Stimulated activated CD8-positive, alpha-beta memory T cell treated with anti-CD3 and anti-CD28 coated beads, Interleukin-4, amount 100 ng/mL, for 1 hour (primary cell): ENCODE measurements around the gene ATG4B.

Experiments used
- DNase-seq, 2 donors: peaks; one replicate each; pipeline ENCODE4 v3.0.0-alpha.2; 2020; ENCODE audit warnings: low read depth in 2 of 2, low spot score in 1 of 2

ATG4B gene

DNA sequence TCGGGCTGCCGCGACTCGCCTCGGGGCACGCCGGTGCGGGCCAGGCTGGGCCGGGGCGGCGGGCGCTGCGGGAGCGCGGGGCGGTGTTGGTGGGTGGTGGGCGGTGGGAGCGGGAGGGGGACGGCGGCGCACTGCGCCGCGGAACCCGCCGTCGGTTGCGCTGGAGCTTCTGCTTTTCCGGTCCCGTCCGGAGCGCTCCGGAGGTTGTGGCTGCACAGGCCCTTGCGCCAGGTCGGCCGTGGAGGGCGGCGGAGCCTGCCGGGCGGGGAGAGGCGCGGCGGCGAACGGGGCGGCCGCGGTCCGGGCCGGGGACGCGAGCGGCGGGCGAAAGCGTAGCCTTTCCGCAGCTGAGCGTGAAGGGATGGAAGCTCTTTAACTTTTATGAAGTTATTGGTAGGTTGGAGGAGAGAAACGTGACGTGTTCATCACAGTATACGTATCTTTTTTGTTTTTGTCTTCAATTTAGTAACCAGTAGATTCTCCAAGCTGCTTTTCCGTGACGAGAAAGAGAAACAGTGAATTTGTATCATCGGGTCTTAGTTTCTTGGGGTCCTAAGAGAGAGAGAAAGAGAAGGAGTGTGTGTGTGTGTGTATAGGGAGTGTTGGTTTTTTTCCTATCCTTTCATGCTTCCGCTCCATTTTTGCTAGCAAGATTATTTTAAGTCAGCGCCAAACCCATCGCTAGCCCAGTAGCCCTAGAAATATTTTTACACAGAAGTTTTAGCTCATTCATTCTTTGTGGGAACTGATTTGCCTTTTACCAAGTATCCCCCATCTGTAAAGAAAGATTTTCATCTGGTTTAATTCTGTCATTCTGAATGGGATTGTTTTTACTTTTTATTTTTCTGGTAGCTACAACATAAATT is 535 bp downstream of the ATG4B start:
- DNase-seq: no peak

DNA sequence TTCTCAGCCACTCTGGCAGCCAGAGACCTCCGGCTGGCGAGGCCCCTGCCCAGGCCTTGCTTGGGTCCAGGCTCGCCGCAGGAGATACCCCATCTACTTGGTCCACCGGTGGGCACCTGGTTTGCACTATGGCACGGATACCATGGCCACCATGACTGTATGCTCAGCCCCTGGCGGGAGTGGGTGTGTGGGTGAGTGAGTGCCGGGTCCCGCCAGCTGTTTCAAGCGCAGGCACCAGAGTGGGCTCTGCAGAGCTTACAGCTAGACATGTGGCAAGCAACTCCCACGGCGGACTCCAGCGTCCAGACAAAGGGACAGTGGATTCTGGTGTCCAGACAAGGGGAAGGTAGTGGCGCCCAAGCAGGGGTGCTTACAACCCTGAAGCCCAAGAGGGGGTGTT is 1.4 kb downstream of the ATG4B start:
- DNase-seq: no peak

GRCh38 chr2:241639385-241639784 is 1.9 kb downstream of the ATG4B start:
- DNase-seq: no peak

GRCh38 chr2:241640165-241640795 is 2.8 kb downstream of the ATG4B start:
- no peak for DNase-seq

GRCh38 chr2:241641631-241642030 is 4.1 kb downstream of the ATG4B start:
- no peak for DNase-seq

DNA sequence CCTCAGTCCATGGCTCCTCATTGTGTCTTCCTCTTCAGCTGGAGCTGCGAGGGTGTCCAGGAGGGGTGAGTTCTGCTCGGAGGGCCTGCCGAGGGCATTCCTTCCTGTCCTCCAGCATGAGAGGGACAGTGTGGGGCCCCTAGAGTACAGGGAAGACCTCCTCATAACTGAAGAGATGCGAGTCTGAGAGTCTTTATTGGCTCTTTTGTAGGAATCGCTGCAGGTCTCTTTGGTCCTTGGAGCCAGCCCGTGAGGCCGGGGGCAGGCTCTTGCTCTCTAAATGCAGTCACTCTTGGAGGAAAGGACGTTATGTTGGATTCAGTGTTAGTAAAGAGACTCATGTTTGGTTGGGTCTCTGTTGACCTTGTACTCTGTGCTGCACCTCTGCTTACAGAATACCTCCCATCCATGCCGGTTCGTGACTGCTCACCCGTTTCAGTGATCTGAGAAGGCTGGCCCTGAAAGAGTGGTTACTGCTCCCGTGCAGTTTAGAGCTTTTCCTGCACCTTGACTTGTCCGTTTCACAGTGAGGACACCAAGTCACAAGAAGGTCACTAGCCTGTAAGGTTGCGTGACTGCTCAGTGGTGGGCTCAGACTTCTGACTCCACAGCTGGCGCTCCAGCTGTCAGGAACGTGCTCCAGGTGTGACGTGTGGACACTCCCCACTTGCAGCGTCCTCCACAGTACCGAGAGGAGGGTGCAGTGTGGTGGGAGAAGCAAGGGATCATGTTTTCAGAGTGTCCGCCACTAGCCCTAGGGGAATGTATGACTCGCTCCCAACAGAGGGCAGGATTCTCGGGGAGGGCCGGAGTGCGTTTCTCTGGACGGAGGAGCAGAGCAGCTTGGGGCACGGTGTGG is 7.8 kb downstream of the ATG4B start:
- no peak for DNase-seq

DNA sequence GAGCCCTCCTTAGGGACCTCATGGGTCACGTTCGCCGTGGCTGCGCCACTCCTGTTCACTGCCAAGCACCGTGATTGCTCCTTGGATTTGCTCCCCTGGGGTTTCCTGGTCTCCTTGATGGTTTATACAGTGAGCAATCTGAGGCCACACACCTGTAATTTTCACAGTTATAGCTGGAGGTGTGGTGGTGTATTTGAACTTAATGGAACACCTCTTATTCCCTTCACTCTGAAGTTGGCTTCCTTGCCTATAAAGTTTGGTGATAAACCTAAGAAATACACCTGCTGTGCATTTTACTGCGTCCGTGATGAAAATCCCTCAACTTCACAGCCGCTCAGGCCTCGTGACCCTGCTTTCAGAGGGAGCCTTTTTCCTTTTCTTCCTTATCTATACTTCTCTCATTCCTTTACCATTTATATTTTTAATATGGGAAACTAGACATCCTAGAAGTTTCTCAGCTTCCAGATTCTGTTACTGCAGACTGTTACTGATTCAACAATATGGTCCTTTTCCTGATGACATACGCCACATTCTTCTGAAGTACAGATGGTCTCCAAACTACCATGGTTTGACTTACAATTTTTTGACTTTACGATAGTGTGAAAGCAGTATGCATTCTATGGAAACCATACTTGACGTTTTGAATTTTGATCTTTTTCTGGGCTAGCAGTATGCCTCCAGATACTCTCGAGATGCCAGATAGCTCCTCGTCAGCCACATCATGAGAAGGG is 8.6 kb downstream of the ATG4B start:
- no peak for DNase-seq

GRCh38 chr2:241648453-241648852 is 11.0 kb downstream of the ATG4B start:
- DNase-seq: no peak

DNA sequence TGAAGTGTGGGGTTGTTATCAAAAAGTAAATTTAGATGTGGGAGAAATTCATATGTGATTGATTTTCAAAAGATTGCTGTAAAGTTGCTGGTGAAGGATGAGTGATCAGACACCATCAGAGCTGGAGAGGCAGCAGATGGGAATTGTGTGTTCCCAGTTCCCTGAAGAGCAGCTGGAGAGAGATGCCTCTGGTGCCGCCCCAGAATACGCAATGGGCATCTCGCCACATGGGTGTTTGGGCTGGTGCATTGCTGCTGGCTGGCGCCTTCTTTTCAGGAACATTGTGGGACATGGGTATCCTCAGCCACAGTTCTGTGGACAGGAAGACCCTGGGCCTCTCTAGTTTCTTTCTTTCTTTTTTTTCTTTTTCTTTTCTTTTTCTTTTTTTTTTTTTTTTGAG is 11.9 kb downstream of the ATG4B start:
- DNase-seq: no peak

- no peak for DNase-seq
These were observed 12.4 kb downstream of the ATG4B start for GRCh38 chr2:241649927-241650326.

GRCh38 chr2:241652142-241652541 is 14.6 kb downstream of the ATG4B start:
- no peak for DNase-seq

GRCh38 chr2:241652722-241653121 is 15.2 kb downstream of the ATG4B start:
- no peak for DNase-seq

DNA sequence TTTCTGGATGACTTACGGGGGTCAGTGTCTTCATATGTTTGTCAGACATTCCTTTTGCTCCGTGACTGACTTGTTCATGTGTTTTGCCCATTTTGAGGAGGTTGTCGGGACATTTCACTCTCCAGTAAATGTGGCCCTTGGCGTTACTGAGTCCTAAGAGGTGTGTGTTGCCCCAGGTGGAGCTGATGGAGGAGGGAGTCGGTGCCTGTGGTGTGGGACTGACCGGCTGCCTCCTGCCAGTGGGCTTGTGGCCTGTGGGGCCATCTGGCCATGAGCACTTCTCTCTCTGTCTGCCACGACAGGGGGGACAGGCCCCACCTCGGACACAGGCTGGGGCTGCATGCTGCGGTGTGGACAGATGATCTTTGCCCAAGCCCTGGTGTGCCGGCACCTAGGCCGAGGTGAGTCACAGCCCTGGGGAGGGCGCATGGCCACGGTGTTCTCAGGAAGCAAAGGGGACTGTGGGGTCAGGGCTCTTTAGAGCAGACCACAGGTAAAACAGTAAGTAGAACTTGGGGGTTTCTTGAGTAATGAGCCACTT is 15.8 kb downstream of the ATG4B start:
- DNase-seq: no peak

DNA sequence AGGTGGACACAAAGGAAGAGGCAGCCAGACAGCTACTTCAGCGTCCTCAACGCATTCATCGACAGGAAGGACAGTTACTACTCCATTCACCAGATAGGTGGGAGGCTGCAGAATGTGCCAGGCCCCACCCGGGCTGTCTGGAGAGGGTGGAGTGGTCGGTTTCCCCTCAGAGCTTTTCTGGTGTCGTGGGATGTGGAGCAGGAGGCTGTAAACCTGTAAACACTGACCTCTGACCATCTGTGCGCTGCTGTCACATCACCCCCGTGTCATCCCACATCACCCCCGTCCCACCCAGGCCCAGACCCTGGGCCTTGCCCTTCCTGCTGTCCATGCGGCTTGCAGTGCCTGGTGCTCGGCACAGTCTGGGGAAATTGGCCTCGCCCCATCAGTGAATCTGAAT is 17.1 kb downstream of the ATG4B start:
- DNase-seq: no peak

DNA sequence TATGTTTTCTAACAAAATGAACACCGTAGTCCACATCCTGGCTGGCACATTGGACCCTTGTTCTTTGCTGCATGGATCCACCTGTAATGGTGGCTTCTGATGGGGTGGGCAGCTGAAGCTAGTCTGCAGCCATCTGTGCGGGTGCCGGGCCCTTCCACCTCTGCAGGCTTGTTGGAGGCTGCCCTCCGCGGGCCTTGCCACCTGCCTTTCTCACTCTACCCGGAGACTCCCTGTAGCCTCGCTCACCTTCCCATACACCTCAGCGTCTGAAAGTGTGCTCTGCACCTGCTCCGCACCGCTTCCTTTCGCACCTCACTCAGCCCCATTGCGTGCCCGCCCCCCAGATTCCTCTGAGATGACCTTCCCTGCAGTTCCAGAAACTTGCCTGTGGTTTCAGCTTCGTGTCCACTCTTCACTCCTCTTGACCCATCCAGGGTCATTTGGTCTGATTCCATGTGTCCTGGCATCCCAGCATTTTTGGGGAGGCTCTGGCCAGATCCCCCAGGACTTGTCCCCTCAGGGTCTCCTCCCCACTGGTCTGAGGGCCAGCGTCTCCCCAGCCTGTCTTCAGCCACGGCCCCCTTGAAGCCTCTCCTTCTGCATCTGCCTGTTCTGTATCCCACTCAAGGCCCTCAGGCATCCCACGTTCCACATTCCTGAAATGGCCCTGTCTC is 18.2 kb downstream of the ATG4B start:
- no peak for DNase-seq

DNA sequence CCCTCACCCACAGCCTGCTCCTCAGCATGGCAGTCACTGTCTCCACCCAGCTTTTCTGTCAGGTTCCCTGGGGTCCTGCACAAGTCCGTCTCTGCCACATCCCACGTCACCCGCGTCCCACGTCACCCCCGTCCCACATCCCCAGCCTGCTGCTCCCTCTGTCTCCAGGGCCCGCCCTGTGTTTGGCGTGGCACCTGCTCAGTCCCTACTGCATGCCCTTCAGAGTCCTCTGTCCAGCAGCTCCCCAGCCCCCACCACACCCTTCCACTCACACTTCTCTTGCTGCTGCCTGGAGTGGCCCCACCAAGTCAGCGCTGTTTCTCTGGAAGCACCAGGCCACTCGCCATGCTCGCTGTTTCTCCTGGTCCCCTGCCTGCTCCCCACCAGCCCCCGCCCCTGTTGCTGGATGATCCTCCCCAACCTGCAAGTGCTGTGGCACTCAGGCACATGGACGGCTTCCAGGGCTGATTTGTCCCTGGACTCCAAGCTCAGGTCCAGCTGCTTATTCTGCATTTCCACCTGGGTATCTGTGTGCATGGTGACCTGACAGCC is 18.8 kb downstream of the ATG4B start:
- no peak for DNase-seq

DNA sequence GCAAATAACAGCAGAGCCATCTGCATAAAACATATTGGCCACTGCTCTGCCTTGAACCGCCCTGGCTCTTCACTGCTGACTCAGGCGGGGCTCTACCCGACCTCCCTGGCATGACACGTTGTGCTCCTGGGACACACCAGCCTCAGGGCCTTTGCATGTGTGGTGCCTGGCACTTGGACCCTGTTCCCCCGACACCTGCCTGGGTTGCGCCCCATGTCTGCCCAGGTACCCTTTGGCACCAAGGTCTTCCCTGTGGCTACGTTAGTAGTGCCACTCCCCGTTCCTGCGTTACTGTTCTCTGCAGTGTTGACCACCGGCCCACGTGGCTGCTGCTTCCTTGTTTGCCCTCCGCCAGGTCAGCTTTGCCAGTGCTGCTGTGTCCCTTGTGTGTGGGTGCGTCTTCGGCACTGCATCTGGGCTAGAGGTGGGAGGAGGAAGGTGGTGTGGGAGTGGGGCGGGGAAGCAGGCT is 20.3 kb downstream of the ATG4B start:
- DNase-seq: no peak

GRCh38 chr2:241658296-241658695 is 20.8 kb downstream of the ATG4B start:
- DNase-seq: no peak

DNA sequence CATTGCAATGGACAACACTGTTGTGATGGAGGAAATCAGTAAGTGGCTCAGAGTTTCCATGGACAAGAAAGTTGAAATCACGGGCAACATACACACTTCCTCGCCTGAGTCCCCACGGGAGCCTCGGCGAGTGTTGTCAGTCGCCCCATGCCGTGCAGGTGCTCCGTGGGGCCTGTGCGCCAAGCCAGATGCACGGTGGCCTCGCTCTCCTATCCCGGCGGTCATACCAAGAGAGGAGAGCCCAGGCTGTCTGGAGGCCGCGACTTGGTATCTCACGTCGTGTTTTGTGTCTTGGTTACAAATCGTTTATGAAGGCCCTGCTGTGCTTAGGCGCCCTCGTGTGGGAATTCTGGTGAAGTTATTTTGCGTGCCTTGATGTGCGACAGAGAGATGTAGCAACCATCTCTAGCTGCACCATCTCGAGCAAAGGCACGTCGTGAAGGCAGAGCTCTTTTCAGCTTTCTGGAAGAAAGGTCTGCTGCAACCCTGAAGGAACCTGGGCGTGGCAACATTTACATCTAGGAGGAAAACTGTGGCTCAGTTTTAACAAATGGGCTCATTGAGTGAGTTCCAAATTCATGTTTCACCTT is 21.8 kb downstream of the ATG4B start:
- DNase-seq: no peak
